MM.1S (cell line): ENCODE data around the gene SEC24D.

Experiments used
- DNase-seq: peaks from one replicate; pipeline ENCODE4 v3.0.0-alpha.2; 2015
- H2AFZ ChIP-seq: fragments of 300-600 bp; sonication (generic); 2 replicates; pipeline ENCODE4 v1.6.0; 2016; ENCODE audit warnings: antibody characterized with exemption, low read length
- H3F3A ChIP-seq: fragments of 300-600 bp; sonication (generic); 2 replicates; pipeline ENCODE4 v1.6.1; 2016; ENCODE audit warnings: mild to moderate bottlenecking, antibody characterized with exemption, low read length, moderate library complexity, mixed read lengths; ENCODE audit not compliant: insufficient read depth
- H3K27ac ChIP-seq: fragments of 300-600 bp; sonication (generic); 2 replicates; pipeline ENCODE4 v1.5.1; 2016; ENCODE audit warnings: mild to moderate bottlenecking, low read length
- H3K27me3 ChIP-seq: fragments of 300-600 bp; sonication (generic); replicated peaks from 2 replicates; pipeline ENCODE4 v1.6.0; 2016; ENCODE audit warnings: low read length; ENCODE audit not compliant: insufficient read depth
- H3K36me3 ChIP-seq: fragments of 300-600 bp; sonication (generic); replicated peaks from 2 replicates; pipeline ENCODE4 v1.6.1; 2016; ENCODE audit warnings: mild to moderate bottlenecking, low read length, mixed read lengths; ENCODE audit not compliant: insufficient read depth
- H3K4me1 ChIP-seq: fragments of 300-600 bp; sonication (generic); 2 replicates; pipeline ENCODE4 v1.6.1; 2016; ENCODE audit warnings: low read length, mixed read lengths
- H3K4me2 ChIP-seq: fragments of 300-600 bp; sonication (generic); 2 replicates; pipeline ENCODE4 v1.6.0; 2016; ENCODE audit warnings: low read depth, low read length
- H3K4me3 ChIP-seq: fragments of 300-600 bp; sonication (generic); 2 replicates; pipeline ENCODE4 v1.5.1; 2016; ENCODE audit warnings: low read length, mixed read lengths
- H3K79me2 ChIP-seq: fragments of 300-600 bp; sonication (generic); 2 replicates; pipeline ENCODE4 v1.6.1; 2016; ENCODE audit warnings: mixed run types, low read length, mixed read lengths
- H3K9ac ChIP-seq: fragments of 300-600 bp; sonication (generic); 2 replicates; pipeline ENCODE4 v1.6.1; 2016; ENCODE audit warnings: low read length, mixed read lengths
- H3K9me2 ChIP-seq: fragments of 300-600 bp; sonication (generic); replicated peaks from 2 replicates; pipeline ENCODE4 v1.6.1; 2016; ENCODE audit warnings: mild to moderate bottlenecking, low read length, mixed read lengths; ENCODE audit not compliant: insufficient read depth
- H3K9me3 ChIP-seq: fragments of 300-600 bp; sonication (generic); replicated peaks from 2 replicates; pipeline ENCODE4 v1.6.1; 2016; ENCODE audit warnings: mild to moderate bottlenecking, low read length, mixed read lengths; ENCODE audit not compliant: insufficient read depth
- H4K20me1 ChIP-seq: fragments of 300-600 bp; sonication (generic); 2 replicates; pipeline ENCODE4 v1.6.1; 2016; ENCODE audit warnings: mild to moderate bottlenecking, low read length, moderate library complexity, mixed read lengths; ENCODE audit not compliant: insufficient read depth
- CTCF ChIP-seq: fragments of 300-600 bp; sonication (generic); IDR thresholded peaks from 2 replicates; pipeline ENCODE4 v1.5.1; 2016; ENCODE audit warnings: antibody characterized with exemption, low read length, mixed read lengths
- EZH2 ChIP-seq: fragments of 300-600 bp; sonication (generic); optimal IDR thresholded peaks from 2 replicates; pipeline ENCODE3; 2017; ENCODE audit warnings: low read depth, mild to moderate bottlenecking, antibody characterized with exemption, low read length, mixed read lengths
- EZH2phosphoT487 ChIP-seq: fragments of 300-600 bp; sonication (generic); IDR thresholded peaks from 2 replicates; pipeline ENCODE4 v1.6.1; 2018; ENCODE audit warnings: antibody characterized with exemption, low read length

The SEC24D gene

GRCh38 chr4:118727360-118727759 lies 108.6 kb downstream of the SEC24D start:
- no peak overlapping the region for H2AFZ ChIP-seq
- TF ChIP-seq EZH2phosphoT487 (no peak), EZH2 (no peak), CTCF (no peak)
- no peak overlapping the region for H3K9ac ChIP-seq
- no peaks in the 10 kb centered on the region for H4K20me1 ChIP-seq
- H3K36me3 ChIP-seq: peaks cover 5% of the 10 kb centered on the region; the same call in 1 of the 2 replicates
- no peaks in the 10 kb centered on the region for H3K79me2 ChIP-seq
- no peak for DNase-seq
- H3K4me3 ChIP-seq: no peak overlapping the region
- no peak overlapping the region for H3K27ac ChIP-seq
- H3K27me3 ChIP-seq: no peaks in the 10 kb centered on the region
- no peaks in the 10 kb centered on the region for H3K9me2 ChIP-seq
- peaks cover 16% of the 10 kb centered on the region for H3K4me1 ChIP-seq
- H3K9me3 ChIP-seq: no peaks in the 10 kb centered on the region
- no peak overlapping the region for H3K4me2 ChIP-seq
- peaks cover 5% of the 10 kb centered on the region; the same call in 1 of the 2 replicates for H3F3A ChIP-seq

DNA sequence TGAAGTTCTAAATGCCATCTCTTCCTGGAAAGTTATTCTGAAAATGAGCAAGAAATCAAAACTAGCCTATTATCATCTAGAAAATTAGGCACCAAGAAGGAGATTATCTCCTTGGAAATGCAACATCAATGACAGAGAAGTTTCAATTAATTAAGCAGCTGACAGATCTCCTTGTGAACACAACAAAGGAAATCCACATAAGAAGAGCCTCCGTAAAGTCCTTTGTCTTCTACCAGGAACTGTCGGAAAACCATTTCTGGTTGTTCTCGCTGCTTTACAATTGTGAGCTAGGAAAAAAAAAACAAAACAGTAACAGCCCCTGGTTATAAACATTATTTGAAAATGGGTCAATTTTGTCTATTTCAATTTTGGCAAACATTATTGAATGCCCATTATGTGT lies 112.6 kb downstream of the SEC24D start:
- TF ChIP-seq EZH2phosphoT487 (no peak), EZH2 (no peak), CTCF (no peak)

GRCh38 chr4:118721752-118722151 lies 114.2 kb downstream of the SEC24D start:
- Histone ChIP-seq H3K4me2 (no peak overlapping the region), H3K27me3 (no peaks in the 10 kb centered on the region), H3F3A (peaks cover 6% of the 10 kb centered on the region; the same call in 1 of the 2 replicates), H3K79me2 (no peaks in the 10 kb centered on the region), H3K9me3 (no peaks in the 10 kb centered on the region), H3K4me1 (no peaks in the 10 kb centered on the region), H3K9me2 (no peaks in the 10 kb centered on the region), H2AFZ (no peak overlapping the region), H3K36me3 (peaks cover 3% of the 10 kb centered on the region; the same call in 1 of the 2 replicates), H3K27ac (no peak overlapping the region), H3K4me3 (no peak overlapping the region), H3K9ac (no peak overlapping the region), H4K20me1 (no peaks in the 10 kb centered on the region)
- TF ChIP-seq EZH2 (no peak), EZH2phosphoT487 (no peak), CTCF (no peak)
- no peak for DNase-seq

More for the DNA sequence above, 112.6 kb downstream of the SEC24D start:
- H3K36me3 ChIP-seq: peaks cover 5% of the 10 kb centered on the region; the same call in 1 of the 2 replicates
- no peaks in the 10 kb centered on the region for H3K4me1 ChIP-seq
- H3K79me2 ChIP-seq: no peaks in the 10 kb centered on the region
- H3K4me3 ChIP-seq: no peak overlapping the region
- H4K20me1 ChIP-seq: no peaks in the 10 kb centered on the region
- H3K27me3 ChIP-seq: no peaks in the 10 kb centered on the region
- no peak overlapping the region for H3K27ac ChIP-seq
- no peak overlapping the region for H3K4me2 ChIP-seq
- no peaks in the 10 kb centered on the region for H3K9me3 ChIP-seq
- no peak for DNase-seq
- H3K9ac ChIP-seq: no peak overlapping the region
- peaks cover 6% of the 10 kb centered on the region; the same call in 1 of the 2 replicates for H3F3A ChIP-seq
- no peak overlapping the region for H2AFZ ChIP-seq
- no peaks in the 10 kb centered on the region for H3K9me2 ChIP-seq
